ENCODE measurements around the gene OLFML1.

The OLFML1 gene

DNA sequence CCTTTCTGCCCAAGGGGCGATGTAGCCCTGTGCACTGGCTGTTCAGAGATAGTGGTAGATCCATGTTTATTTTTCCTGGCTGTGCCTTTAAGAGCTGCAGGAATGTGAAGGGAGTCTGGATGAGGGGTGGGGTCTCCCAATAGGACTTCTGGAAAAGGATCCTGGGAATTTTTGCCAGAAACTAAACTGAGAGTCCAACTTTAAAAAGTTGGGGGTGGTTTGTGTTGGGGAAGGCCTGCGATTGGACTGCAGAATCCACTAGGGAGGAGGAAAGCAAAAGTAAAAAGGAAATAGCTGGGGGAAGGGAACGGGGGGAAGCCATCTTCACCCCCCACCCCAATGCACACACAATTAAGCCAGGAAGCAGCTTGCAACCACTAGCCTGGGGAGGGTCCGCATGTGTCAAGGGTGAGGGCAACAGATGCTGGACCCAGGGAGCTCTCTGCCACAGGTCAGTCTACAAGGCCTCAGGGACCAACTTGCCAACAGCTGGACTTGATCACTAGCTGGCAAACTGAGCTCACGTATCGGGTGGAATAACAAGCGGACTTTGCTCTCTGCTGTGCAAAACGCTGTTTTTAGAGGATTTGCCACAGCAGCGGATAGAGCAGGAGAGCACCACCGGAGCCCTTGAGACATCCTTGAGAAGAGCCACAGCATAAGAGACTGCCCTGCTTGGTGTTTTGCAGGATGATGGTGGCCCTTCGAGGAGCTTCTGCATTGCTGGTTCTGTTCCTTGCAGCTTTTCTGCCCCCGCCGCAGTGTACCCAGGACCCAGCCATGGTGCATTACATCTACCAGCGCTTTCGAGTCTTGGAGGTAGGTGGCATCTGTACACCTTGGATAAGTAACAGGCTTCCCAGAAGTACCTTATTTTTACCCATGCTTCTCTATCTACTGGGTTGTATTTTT lies at the start of gene OLFML1:
OLFML1 (plus strand) TSS at position 321 of the 912 bp plus-strand sequence; CDS start at position 691, 370 bp downstream.
- Mint-ChIP-seq H3K4me1 (ENCODE audit: low read depth) (no peaks in the 10 kb centered on the region), H3K9me3 (no peaks in the 10 kb centered on the region), H3K4me3 (no peak within 1 kb of the TSS), H3K27me3 (no peaks in the 10 kb centered on the region), H3K36me3 (ENCODE audit: low read depth) (no peaks in the 10 kb centered on the region), H3K27ac (no peak within 1 kb of the TSS)

- Mint-ChIP-seq H3K4me1 (ENCODE audit: low read depth) (peaks cover 15% of the 10 kb centered on the region), H3K27me3 (peaks cover under 1% of the 10 kb centered on the region), H3K27ac (peak overlapping the region; percentile 37), H3K36me3 (ENCODE audit: low read depth) (no peaks in the 10 kb centered on the region), H3K4me3 (peak overlapping the region; percentile 38), H3K9me3 (no peaks in the 10 kb centered on the region)
Observed at GRCh38 chr11:7436146-7436545, 49.2 kb upstream of the OLFML1 start.

DNA sequence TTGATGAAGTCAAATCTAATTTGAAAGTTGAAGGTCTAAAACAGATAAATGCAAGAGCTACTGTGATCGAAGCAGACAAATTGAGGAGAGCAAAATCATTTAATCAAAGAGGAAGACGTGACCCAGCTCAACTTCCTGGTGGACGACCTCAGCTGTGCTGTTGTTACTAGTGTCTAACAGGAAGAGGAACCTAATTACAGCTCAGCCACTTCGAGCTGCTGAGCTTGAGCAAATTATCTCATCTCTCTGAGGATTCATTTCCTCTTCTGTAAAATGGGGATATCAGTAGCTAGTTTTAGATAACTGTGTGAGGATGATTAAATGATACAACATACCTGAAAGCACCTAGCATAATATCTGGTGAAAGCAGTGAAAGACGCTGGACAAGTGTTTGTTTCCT lies 48.6 kb upstream of the OLFML1 start:
- peak overlapping the region; percentile 78 for H3K27ac Mint-ChIP-seq
- H3K27me3 Mint-ChIP-seq, result no peaks in the 10 kb centered on the region
- H3K4me3 Mint-ChIP-seq, result peak overlapping the region; percentile 38
- peaks cover 15% of the 10 kb centered on the region for H3K4me1 Mint-ChIP-seq (ENCODE audit: low read depth)
- H3K36me3 Mint-ChIP-seq (ENCODE audit: low read depth), result no peaks in the 10 kb centered on the region
- no peaks in the 10 kb centered on the region for H3K9me3 Mint-ChIP-seq

DNA sequence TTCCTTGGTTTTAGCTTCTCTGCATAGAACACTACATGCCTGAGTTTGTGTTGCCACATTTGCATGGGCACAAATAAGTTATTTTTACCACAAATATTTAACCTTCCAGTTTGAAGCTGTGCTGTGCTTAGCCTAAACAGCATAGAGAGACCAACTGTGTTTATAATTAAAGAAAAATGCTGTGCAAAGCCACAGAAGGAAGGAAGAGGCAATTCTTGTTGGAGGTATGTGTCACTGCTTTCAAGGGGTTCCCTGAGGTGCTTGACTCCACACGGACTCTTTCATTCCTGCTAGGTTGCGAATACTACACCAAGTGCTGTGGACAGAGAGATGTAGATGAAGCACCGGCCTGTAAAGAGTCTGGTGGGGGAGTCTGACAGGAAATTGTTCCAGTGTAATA lies 47.6 kb upstream of the OLFML1 start:
- H3K27ac Mint-ChIP-seq, result no peak overlapping the region
- H3K4me1 Mint-ChIP-seq (ENCODE audit: low read depth), result peaks cover 15% of the 10 kb centered on the region
- H3K27me3 Mint-ChIP-seq, result no peaks in the 10 kb centered on the region
- H3K36me3 Mint-ChIP-seq (ENCODE audit: low read depth), result no peaks in the 10 kb centered on the region
- H3K4me3 Mint-ChIP-seq, result no peak overlapping the region
- no peaks in the 10 kb centered on the region for H3K9me3 Mint-ChIP-seq

DNA sequence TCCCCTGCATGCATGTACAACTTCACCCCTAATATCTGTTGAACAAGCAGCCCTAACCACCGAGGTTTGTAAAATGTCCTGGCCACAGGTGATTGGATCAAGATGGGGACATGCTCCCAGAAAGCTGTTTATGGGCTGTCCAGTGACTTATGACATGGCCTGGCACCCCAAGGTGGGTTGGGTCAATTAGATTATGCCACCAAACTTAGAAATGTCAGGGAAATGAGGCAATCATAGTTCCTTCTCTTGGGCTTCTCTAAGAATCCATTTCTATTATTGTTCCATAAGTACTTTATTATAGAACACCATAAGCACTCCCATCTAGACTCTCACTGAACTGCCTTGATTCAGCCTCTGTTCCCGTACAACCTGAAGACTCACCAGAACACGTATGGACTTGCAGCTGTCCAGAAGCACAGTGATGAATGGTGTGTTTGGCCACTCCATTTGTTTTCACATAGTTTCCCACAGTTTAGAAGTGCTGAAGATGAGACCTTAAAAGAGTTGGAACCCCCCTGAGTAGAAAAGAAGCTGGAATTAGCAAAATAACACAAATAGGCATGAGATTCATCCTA lies 45.5 kb upstream of the OLFML1 start:
- Mint-ChIP-seq H3K4me1 (ENCODE audit: low read depth) (peaks cover 15% of the 10 kb centered on the region), H3K27ac (no peak overlapping the region), H3K36me3 (ENCODE audit: low read depth) (no peaks in the 10 kb centered on the region), H3K27me3 (no peaks in the 10 kb centered on the region), H3K9me3 (no peaks in the 10 kb centered on the region), H3K4me3 (no peak overlapping the region)

GRCh38 chr11:7442588-7443215 lies 42.6 kb upstream of the OLFML1 start:
- Mint-ChIP-seq H3K4me3 (no peak overlapping the region), H3K4me1 (ENCODE audit: low read depth) (no peaks in the 10 kb centered on the region), H3K36me3 (ENCODE audit: low read depth) (no peaks in the 10 kb centered on the region), H3K9me3 (no peaks in the 10 kb centered on the region), H3K27me3 (no peaks in the 10 kb centered on the region), H3K27ac (no peak overlapping the region)

GRCh38 chr11:7444091-7444981 lies 41.0 kb upstream of the OLFML1 start:
- Mint-ChIP-seq H3K36me3 (ENCODE audit: low read depth) (no peaks in the 10 kb centered on the region), H3K9me3 (no peaks in the 10 kb centered on the region), H3K4me3 (no peak overlapping the region), H3K4me1 (ENCODE audit: low read depth) (no peaks in the 10 kb centered on the region), H3K27me3 (no peaks in the 10 kb centered on the region), H3K27ac (no peak overlapping the region)

DNA sequence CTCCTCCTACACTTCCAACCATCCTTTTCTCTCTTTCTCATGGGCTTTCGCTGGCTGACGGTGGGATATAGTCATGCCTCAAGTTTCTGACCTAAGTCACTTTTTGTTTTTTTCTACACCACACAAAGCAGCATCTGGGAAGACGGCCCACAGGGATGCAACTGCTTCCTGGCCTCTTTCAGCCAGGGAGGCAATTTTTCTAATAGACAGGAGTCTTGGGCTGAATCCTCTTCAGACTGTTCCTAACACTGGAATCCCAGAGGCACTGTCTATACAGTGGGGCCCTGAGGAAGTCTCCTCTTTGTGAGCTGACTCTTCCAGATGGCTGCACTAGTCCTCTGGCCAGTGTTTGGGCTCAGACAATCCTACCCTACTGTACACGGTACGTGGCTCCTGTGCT lies 39.7 kb upstream of the OLFML1 start:
- no peaks in the 10 kb centered on the region for H3K36me3 Mint-ChIP-seq (ENCODE audit: low read depth)
- no peaks in the 10 kb centered on the region for H3K4me1 Mint-ChIP-seq (ENCODE audit: low read depth)
- H3K27ac Mint-ChIP-seq, result no peak overlapping the region
- H3K9me3 Mint-ChIP-seq, result no peaks in the 10 kb centered on the region
- no peaks in the 10 kb centered on the region for H3K27me3 Mint-ChIP-seq
- H3K4me3 Mint-ChIP-seq, result no peak overlapping the region

GRCh38 chr11:7448201-7448600 lies 37.1 kb upstream of the OLFML1 start:
- no peaks in the 10 kb centered on the region for H3K4me1 Mint-ChIP-seq (ENCODE audit: low read depth)
- H3K4me3 Mint-ChIP-seq, result no peak overlapping the region
- no peaks in the 10 kb centered on the region for H3K36me3 Mint-ChIP-seq (ENCODE audit: low read depth)
- H3K27me3 Mint-ChIP-seq, result no peaks in the 10 kb centered on the region
- no peak overlapping the region for H3K27ac Mint-ChIP-seq
- no peaks in the 10 kb centered on the region for H3K9me3 Mint-ChIP-seq

DNA sequence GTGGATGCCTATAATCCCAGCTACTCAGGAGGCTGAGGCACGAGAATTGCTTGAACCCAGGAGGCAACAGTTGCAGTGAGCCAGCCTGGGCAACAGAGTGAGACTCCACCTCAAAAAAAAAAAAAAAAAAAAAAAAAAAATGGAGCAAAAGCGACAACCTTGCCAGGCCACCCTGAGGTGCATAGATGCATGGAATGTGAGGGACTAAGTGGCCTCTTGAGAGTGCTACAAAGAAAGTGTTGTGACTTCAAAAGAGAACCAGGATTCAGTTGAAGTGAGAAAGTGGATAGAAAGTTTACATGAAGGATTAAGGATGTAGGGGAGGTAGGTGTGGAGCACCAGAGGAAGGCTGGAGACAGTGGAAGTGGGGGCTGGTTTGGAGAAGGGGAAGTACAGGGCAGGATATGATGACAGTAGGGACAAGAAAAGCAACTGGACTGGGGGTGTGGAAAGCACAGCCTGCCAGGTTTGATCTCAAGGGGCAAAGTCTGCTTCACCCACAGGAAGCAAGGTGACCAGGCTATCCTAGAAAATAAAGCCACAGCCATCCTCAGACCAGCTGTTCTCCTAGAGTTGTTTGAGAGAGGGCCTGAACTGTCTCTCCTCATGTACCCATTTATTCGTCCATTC lies 36.0 kb upstream of the OLFML1 start:
- H3K9me3 Mint-ChIP-seq, result no peaks in the 10 kb centered on the region
- no peak overlapping the region for H3K27ac Mint-ChIP-seq
- no peaks in the 10 kb centered on the region for H3K36me3 Mint-ChIP-seq (ENCODE audit: low read depth)
- no peak overlapping the region for H3K4me3 Mint-ChIP-seq
- no peaks in the 10 kb centered on the region for H3K27me3 Mint-ChIP-seq
- no peaks in the 10 kb centered on the region for H3K4me1 Mint-ChIP-seq (ENCODE audit: low read depth)

- no peaks in the 10 kb centered on the region for H3K4me1 Mint-ChIP-seq (ENCODE audit: low read depth)
- H3K27ac Mint-ChIP-seq, result no peak overlapping the region
- no peak overlapping the region for H3K4me3 Mint-ChIP-seq
- H3K27me3 Mint-ChIP-seq, result no peaks in the 10 kb centered on the region
- no peaks in the 10 kb centered on the region for H3K9me3 Mint-ChIP-seq
- H3K36me3 Mint-ChIP-seq (ENCODE audit: low read depth), result no peaks in the 10 kb centered on the region
Observed at GRCh38 chr11:7449841-7450214, 35.5 kb upstream of the OLFML1 start.

DNA sequence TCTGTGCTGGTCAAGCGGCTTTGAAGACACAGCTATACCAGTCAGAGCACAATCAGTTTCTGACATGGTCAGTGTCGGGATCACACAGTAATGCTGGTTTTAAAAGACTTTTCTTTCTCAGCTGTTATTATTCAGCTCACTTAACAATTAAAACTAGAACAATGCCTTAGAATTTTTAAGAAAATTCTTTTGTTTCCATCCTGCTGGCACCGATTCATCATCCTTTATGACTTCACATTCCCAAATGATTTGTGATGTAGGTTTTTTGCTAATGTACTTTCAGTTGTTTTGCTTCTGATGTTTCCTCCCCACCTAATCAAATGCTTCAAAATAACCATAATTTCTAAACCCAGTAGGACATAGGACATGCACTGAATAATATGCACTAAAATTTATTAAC lies 34.5 kb upstream of the OLFML1 start:
- no peak overlapping the region for H3K27ac Mint-ChIP-seq
- no peaks in the 10 kb centered on the region for H3K4me1 Mint-ChIP-seq (ENCODE audit: low read depth)
- H3K4me3 Mint-ChIP-seq, result no peak overlapping the region
- no peaks in the 10 kb centered on the region for H3K36me3 Mint-ChIP-seq (ENCODE audit: low read depth)
- H3K9me3 Mint-ChIP-seq, result no peaks in the 10 kb centered on the region
- H3K27me3 Mint-ChIP-seq, result no peaks in the 10 kb centered on the region

DNA sequence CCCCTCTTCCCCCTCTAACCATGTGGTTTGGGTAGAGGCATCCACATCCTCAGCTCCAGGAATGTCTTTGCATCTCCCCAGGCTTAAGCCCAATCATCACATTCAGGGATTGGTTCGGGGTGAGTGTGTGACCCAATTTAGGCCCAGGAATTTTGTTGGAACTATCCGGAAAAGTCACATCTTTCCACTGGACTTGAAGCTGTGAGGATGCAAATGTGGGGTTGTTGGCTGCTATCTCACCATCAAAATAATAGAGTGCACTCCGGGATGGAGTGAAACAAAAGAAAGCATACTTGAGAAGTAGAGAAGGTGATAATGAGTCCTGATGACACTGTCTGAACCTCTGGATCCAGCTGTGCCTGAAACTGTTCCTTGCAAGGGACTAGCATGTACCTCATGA lies 33.8 kb upstream of the OLFML1 start:
- no peak overlapping the region for H3K4me3 Mint-ChIP-seq
- no peaks in the 10 kb centered on the region for H3K4me1 Mint-ChIP-seq (ENCODE audit: low read depth)
- H3K36me3 Mint-ChIP-seq (ENCODE audit: low read depth), result no peaks in the 10 kb centered on the region
- no peaks in the 10 kb centered on the region for H3K9me3 Mint-ChIP-seq
- no peaks in the 10 kb centered on the region for H3K27me3 Mint-ChIP-seq
- H3K27ac Mint-ChIP-seq, result no peak overlapping the region

- no peak overlapping the region for H3K4me3 Mint-ChIP-seq
- H3K27me3 Mint-ChIP-seq, result no peaks in the 10 kb centered on the region
- no peaks in the 10 kb centered on the region for H3K4me1 Mint-ChIP-seq (ENCODE audit: low read depth)
- no peaks in the 10 kb centered on the region for H3K9me3 Mint-ChIP-seq
- H3K27ac Mint-ChIP-seq, result no peak overlapping the region
- no peaks in the 10 kb centered on the region for H3K36me3 Mint-ChIP-seq (ENCODE audit: low read depth)
Observed at GRCh38 chr11:7451952-7452494, 33.3 kb upstream of the OLFML1 start.

Data from stimulated activated naive CD8-positive, alpha-beta T cell treated with anti-CD3 and anti-CD28 coated beads, Interleukin-15, Interleukin-2, amounts not matched to agents 100 ng/mL and 50 ng/mL, for 24 hours (primary cell).